ENCODE results near the gene ANKRD6.
"Not testable (repeated sequence)": the region's sequence is repeated elsewhere in the genome, so short reads cannot be mapped to it uniquely, and the experiment has no call there.

- TF ChIP-seq CTCF, POLR2A (IDR thresholded peaks at IDR 0.05): not testable (repeated sequence)
Measured at GRCh38 chr6:89636412-89636811, 203.5 kb downstream of the ANKRD6 start.
